Endothelial cell of umbilical vein (primary cell): ENCODE data around the gene CRB1. TPM values are rescaled to one million over a fixed set of nuclear protein-coding genes. Genes with fewer than 3 reads are reported as not detected.

ENCODE experiments used
- BruUV-seq: library from RNA; stranded (reverse); fragments of 400-500 nt; replicated peaks from 2 replicates; lab custom pipeline; 2021; lab: Mats Ljungman, UMichigan
- CTCF ChIA-PET: fragments of 300-600, 350-600 bp; sonication (Branson Sonifier 250); formaldehyde crosslinking; loops from one replicate; lab custom pipeline; 2021; ENCODE audit warnings: antibody characterized with exemption, inconsistent platforms; lab: Charles Lee
- POLR2A ChIA-PET: fragments of 300-600, 350-600 bp; sonication (Branson Sonifier 250); formaldehyde crosslinking; loops from one replicate; lab custom pipeline; 2021; ENCODE audit warnings: antibody characterized with exemption, inconsistent platforms; lab: Charles Lee
- DNase-seq: peaks from one replicate; pipeline ENCODE4 v3.0.0-alpha.2; 2011; ENCODE audit warnings: low read depth, low spot score
- FAIRE-seq: peaks from 2 replicates; lab custom pipeline; 2011; peaks lifted over from hg19 to GRCh38; lab: Jason Lieb, UNC
- H2AFZ ChIP-seq: 2 replicates; pipeline ENCODE4 v1.6.0; 2012; ENCODE audit warnings: low read depth, low read length, control low read depth, inconsistent platforms
- H3K27ac ChIP-seq: 2 replicates; pipeline ENCODE4 v1.5.1; 2011; ENCODE audit warnings: low read depth, mild to moderate bottlenecking, control low read depth, low read length, moderate library complexity; ENCODE audit not compliant: insufficient read depth
- H3K27me3 ChIP-seq, 2 experiments: 2 replicates each; pipeline versions ENCODE4 v1.6.0 to v1.6.1; 2011; ENCODE audit warnings: low read length in 2 of 2, mixed read lengths in 1 of 2; ENCODE audit not compliant: control insufficient read depth in 2 of 2, insufficient read depth in 2 of 2
- H3K36me3 ChIP-seq, 2 experiments: 2 replicates in 1 of 2; 3 replicates in 1 of 2; pipeline ENCODE4 v1.5.1; 2011; ENCODE audit warnings: low read length in 2 of 2, mild to moderate bottlenecking in 1 of 2, moderate library complexity in 1 of 2; ENCODE audit not compliant: control insufficient read depth in 2 of 2, insufficient read depth in 2 of 2; ENCODE audit errors: extremely low read depth in 1 of 2
- H3K4me1 ChIP-seq: 3 replicates; pipeline ENCODE4 v1.5.1; 2011; ENCODE audit warnings: mild to moderate bottlenecking, low read length; ENCODE audit not compliant: control insufficient read depth, insufficient read depth; ENCODE audit errors: extremely low read depth
- H3K4me2 ChIP-seq: 2 replicates; pipeline ENCODE4 v1.6.1; 2011; ENCODE audit warnings: low read length, control low read depth, mixed read lengths; ENCODE audit not compliant: insufficient read depth
- H3K4me3 ChIP-seq, 3 experiments: fragments of 200-600 bp in 1 of 3; sonication (generic), shearing (Covaris generic) in 1 of 3; replicated peaks in 1 of 3; 2 replicates each; pipeline ENCODE4 v1.5.1; 2011 to 2016; ENCODE audit warnings: control low read depth in 3 of 3, low read length in 3 of 3, mild to moderate bottlenecking in 2 of 3, inconsistent platforms in 1 of 3, low read depth in 1 of 3, moderate library complexity in 1 of 3; ENCODE audit not compliant: insufficient read depth in 1 of 3
- H3K79me2 ChIP-seq: 2 replicates; pipeline ENCODE4 v1.6.0; 2012; ENCODE audit warnings: low read length, inconsistent platforms; ENCODE audit not compliant: control insufficient read depth, insufficient read depth
- H3K9ac ChIP-seq: replicated peaks from 2 replicates; pipeline ENCODE3; 2011; ENCODE audit warnings: low read length, control low read depth; ENCODE audit not compliant: insufficient read depth; ENCODE audit errors: extremely low read depth
- H3K9me1 ChIP-seq: replicated peaks from 3 replicates; pipeline ENCODE4 v1.6.0; 2011; ENCODE audit warnings: mild to moderate bottlenecking, low read length; ENCODE audit not compliant: control insufficient read depth, insufficient read depth; ENCODE audit errors: extremely low read depth
- H3K9me3 ChIP-seq: replicated peaks from 2 replicates; pipeline ENCODE4 v1.5.1; 2012; ENCODE audit warnings: low read length, inconsistent platforms; ENCODE audit not compliant: control insufficient read depth, insufficient read depth
- H4K20me1 ChIP-seq: replicated peaks from 2 replicates; pipeline ENCODE3; 2011; ENCODE audit warnings: mild to moderate bottlenecking, low read length; ENCODE audit not compliant: control insufficient read depth, insufficient read depth; ENCODE audit errors: extremely low read depth
- CTCF ChIP-seq, 2 donors: IDR thresholded peaks; 1 replicate in 1 of 2; 2 replicates in 1 of 2; pipeline ENCODE4 v1.5.1; 2011; ENCODE audit warnings: low read length in 2 of 2, mild to moderate bottlenecking in 2 of 2, moderate library complexity in 2 of 2, control low read depth in 1 of 2, inconsistent platforms in 1 of 2, low read depth in 1 of 2; ENCODE audit not compliant: insufficient read depth in 1 of 2; ENCODE audit errors: extremely low read depth in 1 of 2
- FOS ChIP-seq: IDR thresholded peaks from 2 replicates; pipeline ENCODE4 v1.6.1; 2011; ENCODE audit warnings: mild to moderate bottlenecking, low read length, moderate library complexity, borderline replicate concordance; ENCODE audit not compliant: insufficient read depth
- GATA2 ChIP-seq: IDR thresholded peaks from 2 replicates; pipeline ENCODE4 v1.7.0; 2011; ENCODE audit warnings: low read depth, mild to moderate bottlenecking, moderate library complexity, mixed read lengths, low read length; ENCODE audit not compliant: insufficient read length, insufficient read depth
- MYC ChIP-seq: IDR thresholded peaks from one replicate; pipeline ENCODE4 v1.6.1; 2011; ENCODE audit warnings: mild to moderate bottlenecking, low read depth, low read length
- dilution Hi-C: fragments of 300-500 bp; cut with MboI; formaldehyde crosslinking; loops from one replicate; pipeline ENCODE4 v1.15.0; 2019; ENCODE audit warnings: low sequenced_read_pairs; ENCODE audit not compliant: extremely low pct_ligation_motif_present
- intact Hi-C: fragments of 100-400 bp; cut with micrococcal nuclease; formaldehyde crosslinking; loops from one replicate; pipeline ENCODE4 v1.10.0; 2022
- polyA plus RNA-seq, 4 experiments: library from polyadenylated mRNA; depleted of rRNA in 3 of 4; stranded (reverse) in 3 of 4; unstranded in 1 of 4; fragments of >200 nt; gene quantifications; 2 replicates each; pipeline versions ENCODE4 v1.2.1 to v1.2.3, GENCODE V29; 2011 to 2012; ENCODE audit warnings: missing spikeins in 1 of 4
- total RNA-seq: library from RNA; stranded (reverse); gene quantifications from 2 replicates; pipeline ENCODE4 v1.2.3, GENCODE V29; 2021

Gene CRB1
- total and polyA plus RNA-seq, 2 donors (not counting 3 experiments of a cell fraction or from before 2014, with no cell fraction given) = not detected

GRCh38 chr1:197351821-197352440 is 83.9 kb downstream of the CRB1 start:
- dilution Hi-C loops = no loop called here
- Histone ChIP-seq H3K9me1 (no peaks in the 10 kb centered on the region), H3K27me3 (no peaks in the 10 kb centered on the region), H3K36me3 (no peaks in the 10 kb centered on the region), H3K27ac (no peak overlapping the region), H3K4me1 (no peaks in the 10 kb centered on the region), H2AFZ (no peak overlapping the region), H4K20me1 (no peaks in the 10 kb centered on the region), H3K4me3 (no peak overlapping the region), H3K9ac (no peak overlapping the region), H3K9me3 (no peaks in the 10 kb centered on the region), H3K4me2 (no peak overlapping the region), H3K79me2 (no peaks in the 10 kb centered on the region)
- BruUV-seq = no TSS peak
- DNase-seq (no peak), FAIRE-seq (no peak)
- TF ChIP-seq FOS (no peak), CTCF (IDR thresholded peaks at IDR 0.05; ENCODE audit: extremely low read depth in 1 of 2, insufficient read depth in 1 of 2, low read depth in 1 of 2, low read length in 2 of 2) (no peak), MYC (no peak), GATA2 (no peak)
- ChIA-PET CTCF (no interaction called here), POLR2A (no interaction called here)
- intact Hi-C loops = no loop called here
